ENCODE measurements around the gene THAP3. TPM values are rescaled to one million over a fixed set of nuclear protein-coding genes. Genes with fewer than 3 reads are reported as not detected.

Gene THAP3
- total RNA-seq, 2 experiments from 2014 or later = 15.2 to 18.7 TPM

- ChIA-PET POLR2A (no interaction called here), CTCF (no interaction called here)
- no peak overlapping the region for H3K27ac ChIP-seq (ENCODE audit: low read depth in 1 of 2, low read length in 2 of 2)
- Mint-ChIP-seq H3K27ac (no peak overlapping the region), H3K4me1 (ENCODE audit: low read depth) (no peaks in the 10 kb centered on the region), H3K27me3 (no peaks in the 10 kb centered on the region), H3K9me3 (no peaks in the 10 kb centered on the region), H3K36me3 (ENCODE audit: low read depth) (peaks cover 67% of the 10 kb centered on the region), H3K4me3 (no peak overlapping the region)
- DNase-seq (no peak), ATAC-seq (ENCODE audit: poor library complexity) (no peak)
- H3K36me3 ChIP-seq (ENCODE audit: insufficient read depth, low read length) = peaks cover 53% of the 10 kb centered on the region
- H3K4me3 ChIP-seq (ENCODE audit: low read length) = no peak overlapping the region
- no peaks in the 10 kb centered on the region for H3K4me1 ChIP-seq (ENCODE audit: insufficient read depth, low read length)
- intact Hi-C loops (cut with DNase I, micrococcal nuclease) = no loop called here
- H3K27me3 ChIP-seq (ENCODE audit: control insufficient read depth in 1 of 2, insufficient read depth in 2 of 2, low read length in 2 of 2) = no peaks in the 10 kb centered on the region
- no peak for TF ChIP-seq CTCF (IDR thresholded peaks at IDR 0.05)
- H3K9me3 ChIP-seq (ENCODE audit: control insufficient read depth in 1 of 2, insufficient read depth in 1 of 2, low read length in 2 of 2) = no peaks in the 10 kb centered on the region
These were observed 51.3 kb downstream of the THAP3 start for GRCh38 chr1:6675941-6676340.

Other genes starting within 250 kb of the THAP3 start
- gene ACOT7, start 231.1 kb upstream of the THAP3 start, total RNA-seq = 1 to 10 TPM; 5.3 to 5.4 TPM
- not detected for gene HES2, start 204.9 kb upstream of the THAP3 start, total RNA-seq
- gene ESPN, start 200.1 kb upstream of the THAP3 start, total RNA-seq = 1 to 10 TPM; 2.0 to 3.9 TPM
- 100 to 1,000 TPM; 220 to 225 TPM for gene TNFRSF25, start 158.7 kb upstream of the THAP3 start, total RNA-seq
- gene PLEKHG5, start 133.2 kb upstream of the THAP3 start, total RNA-seq = 1 to 10 TPM; 5.0 to 6.1 TPM
- gene NOL9, start 70.4 kb upstream of the THAP3 start, total RNA-seq = 10 to 100 TPM; 52.3 to 54.1 TPM
- gene TAS1R1, start 69.6 kb upstream of the THAP3 start, total RNA-seq = not detected
- gene ZBTB48, start 44.9 kb upstream of the THAP3 start, total RNA-seq = 10 to 100 TPM; 31.4 to 31.7 TPM
- gene KLHL21, start 22.0 kb upstream of the THAP3 start, total RNA-seq = 10 to 100 TPM; 32.0 to 33.5 TPM
- 1 to 10 TPM; 4.0 to 4.9 TPM for gene PHF13, start 11.1 kb upstream of the THAP3 start, total RNA-seq
- 10 to 100 TPM; 20.6 to 24.0 TPM for gene DNAJC11, start 76.9 kb downstream of the THAP3 start, total RNA-seq
- gene CAMTA1, start 160.6 kb downstream of the THAP3 start, total RNA-seq = 10 to 100 TPM; 38.6 to 39.3 TPM